Prostate gland (tissue), 2 donors: ENCODE data around the gene CNKSR3.

Experiments used
- CTCF ChIP-seq, 4 experiments: fragments of 200-600 bp in 2 of 4; fragments of 450-650 bp in 2 of 4; sonication (generic) in 2 of 4; IDR thresholded peaks; 1 replicate in 3 of 4; 2 replicates in 1 of 4; pipeline ENCODE4 v1.5.1; 2016 to 2019; ENCODE audit warnings: antibody characterized with exemption in 4 of 4, mild to moderate bottlenecking in 2 of 4, moderate library complexity in 2 of 4
- POLR2A ChIP-seq: fragments of 450-650 bp; IDR thresholded peaks from one replicate; pipeline ENCODE4 v1.6.1; 2016; ENCODE audit warnings: antibody characterized with exemption, mild to moderate bottlenecking
- POLR2AphosphoS5 ChIP-seq: sonication (generic); formaldehyde crosslinking; IDR thresholded peaks from one replicate; pipeline ENCODE4 v1.6.1; 2017; ENCODE audit warnings: antibody characterized with exemption

GRCh38 chr6:154411076-154411475, 99.4 kb downstream of the CNKSR3 start:
- TF ChIP-seq POLR2A (no peak), CTCF (IDR thresholded peaks at IDR 0.05) (no peak), POLR2AphosphoS5 (no peak)
